ENCODE results near the gene SCAMP3. TPM values are rescaled to one million over a fixed set of nuclear protein-coding genes. Genes with fewer than 3 reads are reported as not detected.

The SCAMP3 gene
- total and polyA plus RNA-seq, 2 donors (not counting 3 experiments of a cell fraction or from before 2014, with no cell fraction given): 80.1 to 306 TPM

GRCh38 chr1:155284476-155284875 is 22.3 kb upstream of the SCAMP3 start:
- Histone ChIP-seq H3K4me2 (ENCODE audit: insufficient read depth, low read length) (no peak overlapping the region), H4K20me1 (replicated peaks; ENCODE audit: control insufficient read depth, extremely low read depth, insufficient read depth, low read length) (no peaks in the 10 kb centered on the region), H3K9me3 (replicated peaks; ENCODE audit: control insufficient read depth, insufficient read depth, low read length) (no peaks in the 10 kb centered on the region), H3K9me1 (replicated peaks; ENCODE audit: control insufficient read depth, extremely low read depth, insufficient read depth, low read length) (no peaks in the 10 kb centered on the region), H2AFZ (ENCODE audit: low read depth, low read length) (no peak overlapping the region), H3K4me1 (ENCODE audit: control insufficient read depth, extremely low read depth, insufficient read depth, low read length) (no peaks in the 10 kb centered on the region), H3K27me3 (ENCODE audit: control insufficient read depth in 2 of 2, insufficient read depth in 2 of 2, low read length in 2 of 2) (no peaks in the 10 kb centered on the region), H3K79me2 (ENCODE audit: control insufficient read depth, insufficient read depth, low read length) (no peaks in the 10 kb centered on the region), H3K9ac (replicated peaks; ENCODE audit: extremely low read depth, insufficient read depth, low read length) (no peak overlapping the region), H3K36me3 (ENCODE audit: control insufficient read depth in 2 of 2, extremely low read depth in 1 of 2, insufficient read depth in 2 of 2, low read length in 2 of 2) (no peaks in the 10 kb centered on the region), H3K27ac (ENCODE audit: insufficient read depth, low read depth, low read length) (no peak overlapping the region), H3K4me3 (replicated peaks in 1 of 3; ENCODE audit: insufficient read depth in 1 of 3, low read depth in 1 of 3, low read length in 3 of 3) (no peak overlapping the region)
- TF ChIP-seq GATA2 (IDR thresholded peaks at IDR 0.05; ENCODE audit: insufficient read depth, insufficient read length, low read depth, low read length): no peak
- TF ChIP-seq FOS (IDR thresholded peaks at IDR 0.05; ENCODE audit: borderline replicate concordance, insufficient read depth, low read length): no peak
- POLR2A ChIA-PET: no interaction called here
- DNase-seq (ENCODE audit: low read depth, low spot score) (no peak), FAIRE-seq (no peak)
- intact Hi-C loops (cut with micrococcal nuclease) (no loop called here), dilution Hi-C loops (cut with MboI; ENCODE audit: extremely low pct_ligation_motif_present, low sequenced_read_pairs) (no loop called here)
- CTCF ChIA-PET: no interaction called here
- BruUV-seq (replicated peaks): no TSS peak

DNA sequence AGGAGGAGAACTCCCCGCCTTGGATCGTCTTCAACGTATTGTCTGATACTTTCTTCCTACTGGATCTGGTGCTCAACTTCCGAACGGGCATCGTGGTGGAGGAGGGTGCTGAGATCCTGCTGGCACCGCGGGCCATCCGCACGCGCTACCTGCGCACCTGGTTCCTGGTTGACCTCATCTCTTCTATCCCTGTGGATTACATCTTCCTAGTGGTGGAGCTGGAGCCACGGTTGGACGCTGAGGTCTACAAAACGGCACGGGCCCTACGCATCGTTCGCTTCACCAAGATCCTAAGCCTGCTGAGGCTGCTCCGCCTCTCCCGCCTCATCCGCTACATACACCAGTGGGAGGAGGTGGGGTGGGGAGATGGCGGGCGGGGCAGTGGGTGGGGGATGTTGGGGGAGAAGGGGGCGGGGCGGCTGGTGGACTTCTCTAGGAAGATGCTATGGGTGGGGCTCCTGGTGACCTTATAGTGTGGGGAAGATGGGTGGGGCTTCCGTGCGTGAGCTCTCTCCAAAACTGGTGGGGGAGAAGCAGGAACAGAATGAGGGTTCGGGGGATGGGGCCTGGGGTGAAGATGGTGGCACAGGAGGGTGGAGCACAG is 20.4 kb upstream of the SCAMP3 start:
- dilution Hi-C loops (cut with MboI; ENCODE audit: extremely low pct_ligation_motif_present, low sequenced_read_pairs): no loop called here
- TF ChIP-seq FOS (IDR thresholded peaks at IDR 0.05; ENCODE audit: borderline replicate concordance, insufficient read depth, low read length) (no peak), POLR2A (IDR thresholded peaks at IDR 0.05; ENCODE audit: low read depth, low read length) (no peak), MYC (IDR thresholded peaks at IDR 0.05; ENCODE audit: low read depth, low read length) (no peak), JUN (IDR thresholded peaks at IDR 0.05; ENCODE audit: borderline replicate concordance, insufficient read depth, insufficient read length, low read depth) (no peak), GATA2 (IDR thresholded peaks at IDR 0.05; ENCODE audit: insufficient read depth, insufficient read length, low read depth, low read length) (no peak), POLR2AphosphoS5 (IDR thresholded peaks at IDR 0.05; ENCODE audit: insufficient read depth, low read depth, low read length) (no peak), EZH2 (IDR thresholded peaks at IDR 0.05; ENCODE audit: borderline replicate concordance, low read depth, low read length, severe bottlenecking) (no peak)
- TF ChIP-seq, protein P1, sequence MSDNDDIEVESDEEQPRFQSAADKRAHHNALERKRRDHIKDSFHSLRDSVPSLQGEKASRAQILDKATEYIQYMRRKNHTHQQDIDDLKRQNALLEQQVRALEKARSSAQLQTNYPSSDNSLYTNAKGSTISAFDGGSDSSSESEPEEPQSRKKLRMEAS (IDR thresholded peaks at IDR 0.05; ENCODE audit: insufficient read depth, insufficient read length): no peak
- intact Hi-C loops (cut with micrococcal nuclease): no loop called here
- H3K79me2 ChIP-seq (ENCODE audit: control insufficient read depth, insufficient read depth, low read length): no peaks in the 10 kb centered on the region
- no peaks in the 10 kb centered on the region for H3K9me1 ChIP-seq (replicated peaks; ENCODE audit: control insufficient read depth, extremely low read depth, insufficient read depth, low read length)
- FAIRE-seq: no peak
- H3K4me3 ChIP-seq (replicated peaks in 1 of 3; ENCODE audit: insufficient read depth in 1 of 3, low read depth in 1 of 3, low read length in 3 of 3): no peak overlapping the region
- H2AFZ ChIP-seq (ENCODE audit: low read depth, low read length): no peak overlapping the region
- no peak for DNase-seq (ENCODE audit: low read depth, low spot score)
- H3K4me1 ChIP-seq (ENCODE audit: control insufficient read depth, extremely low read depth, insufficient read depth, low read length): peaks cover 7% of the 10 kb centered on the region
- H3K27ac ChIP-seq (ENCODE audit: insufficient read depth, low read depth, low read length): no peak overlapping the region
- no peaks in the 10 kb centered on the region for H3K36me3 ChIP-seq (ENCODE audit: control insufficient read depth in 2 of 2, extremely low read depth in 1 of 2, insufficient read depth in 2 of 2, low read length in 2 of 2)
- no TSS peak for BruUV-seq (replicated peaks)
- no peak overlapping the region for H3K4me2 ChIP-seq (ENCODE audit: insufficient read depth, low read length)
- H4K20me1 ChIP-seq (replicated peaks; ENCODE audit: control insufficient read depth, extremely low read depth, insufficient read depth, low read length): no peaks in the 10 kb centered on the region
- no peak overlapping the region for H3K9ac ChIP-seq (replicated peaks; ENCODE audit: extremely low read depth, insufficient read depth, low read length)
- peaks cover 0 to 2% of the 10 kb centered on the region in 2 experiments for H3K27me3 ChIP-seq (ENCODE audit: control insufficient read depth in 2 of 2, insufficient read depth in 2 of 2, low read length in 2 of 2)
- no peaks in the 10 kb centered on the region for H3K9me3 ChIP-seq (replicated peaks; ENCODE audit: control insufficient read depth, insufficient read depth, low read length)
- ChIA-PET CTCF (no interaction called here), POLR2A (no interaction called here)

All from endothelial cell of umbilical vein (primary cell).